ENCODE measurements around the gene KRT81. TPM values are rescaled to one million over a fixed set of nuclear protein-coding genes. Genes with fewer than 3 reads are reported as not detected.

The KRT81 gene
- total and polyA plus RNA-seq, 2 of the 4 experiments (the other 2 are of a cell fraction) = under 0.01 to 0.05 TPM

DNA sequence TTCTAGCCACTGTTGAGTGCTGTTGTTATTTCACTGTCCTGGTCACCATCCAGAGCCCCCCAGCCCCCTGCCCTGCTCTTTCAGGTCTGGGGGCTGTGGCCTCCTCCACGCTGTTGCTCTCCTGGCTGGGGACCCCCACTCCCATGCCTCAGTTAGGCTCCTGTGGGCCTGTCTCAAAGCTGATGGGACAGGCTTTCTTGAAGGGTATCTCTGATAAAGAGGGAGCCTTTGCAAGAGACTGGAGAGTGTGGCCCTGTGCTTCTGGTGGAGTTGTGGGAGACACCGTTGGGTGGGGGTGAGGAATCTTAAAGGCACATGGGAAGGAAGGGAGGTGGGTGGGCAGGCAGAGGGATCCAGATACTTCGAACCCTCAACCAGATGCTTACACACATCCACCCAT, 29.0 kb downstream of the KRT81 start:
- no peaks in the 10 kb centered on the region for H3K36me3 ChIP-seq (ENCODE audit: control insufficient read depth, insufficient read depth, low read length)
- in situ Hi-C loops (cut with MboI; ENCODE audit: low sequenced_read_pairs) (no loop called here), intact Hi-C loops (cut with micrococcal nuclease) (no loop called here), dilution Hi-C loops (cut with HindIII; ENCODE audit: low sequenced_read_pairs, unreplicated experiment) (no loop called here)
- 0 out of 2 replicates have a peak, but pooled peaks cover 2% of the 10 kb centered on the region for H3K9me3 ChIP-seq (ENCODE audit: control insufficient read depth, insufficient read depth, low read length)
- H3K4me3 ChIP-seq (ENCODE audit: insufficient read depth, low read depth, low read length) = no peak overlapping the region
- H3K23ac ChIP-seq (ENCODE audit: low read depth, low read length) = no peak overlapping the region
- H2BK120ac ChIP-seq (ENCODE audit: low read depth, low read length) = no peak overlapping the region
- ChIA-PET CTCF (no interaction called here), POLR2A (ENCODE audit: unreplicated experiment) (no interaction called here)
- no peak overlapping the region for H3K18ac ChIP-seq (ENCODE audit: low read depth, low read length)
- no peaks in the 10 kb centered on the region for H4K20me1 ChIP-seq (ENCODE audit: insufficient read depth, low read length)
- no peak overlapping the region for H3K9ac ChIP-seq (ENCODE audit: low read depth, low read length)
- TF ChIP-seq, protein P1, sequence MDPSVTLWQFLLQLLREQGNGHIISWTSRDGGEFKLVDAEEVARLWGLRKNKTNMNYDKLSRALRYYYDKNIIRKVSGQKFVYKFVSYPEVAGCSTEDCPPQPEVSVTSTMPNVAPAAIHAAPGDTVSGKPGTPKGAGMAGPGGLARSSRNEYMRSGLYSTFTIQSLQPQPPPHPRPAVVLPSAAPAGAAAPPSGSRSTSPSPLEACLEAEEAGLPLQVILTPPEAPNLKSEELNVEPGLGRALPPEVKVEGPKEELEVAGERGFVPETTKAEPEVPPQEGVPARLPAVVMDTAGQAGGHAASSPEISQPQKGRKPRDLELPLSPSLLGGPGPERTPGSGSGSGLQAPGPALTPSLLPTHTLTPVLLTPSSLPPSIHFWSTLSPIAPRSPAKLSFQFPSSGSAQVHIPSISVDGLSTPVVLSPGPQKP (IDR thresholded peaks at IDR 0.05; ENCODE audit: borderline replicate concordance, low read depth, low read length) = no peak
- TF ChIP-seq MAZ (IDR thresholded peaks at IDR 0.05; ENCODE audit: borderline replicate concordance, low read depth, low read length) (no peak), RFX5 (IDR thresholded peaks at IDR 0.05; ENCODE audit: low read depth, low read length) (no peak), SMC3 (IDR thresholded peaks at IDR 0.05; ENCODE audit: low read depth, low read length) (no peak), FOS (IDR thresholded peaks at IDR 0.05; ENCODE audit: low read depth, low read length) (no peak), CHD1 (IDR thresholded peaks at IDR 0.05; ENCODE audit: low read depth, low read length) (no peak), NFE2L2 (IDR thresholded peaks at IDR 0.05; ENCODE audit: low read depth, low read length) (no peak), CEBPB (IDR thresholded peaks at IDR 0.05; ENCODE audit: low read depth, low read length) (no peak), MAFK (IDR thresholded peaks at IDR 0.05; ENCODE audit: low read depth, low read length) (no peak), POLR2A (IDR thresholded peaks at IDR 0.05; ENCODE audit: low read depth, low read length) (no peak), BHLHE40 (IDR thresholded peaks at IDR 0.05; ENCODE audit: low read depth, low read length) (no peak), MXI1 (IDR thresholded peaks at IDR 0.05; ENCODE audit: borderline replicate concordance, low read depth, low read length) (no peak), RAD21 (IDR thresholded peaks at IDR 0.05; ENCODE audit: low read length) (no peak), RCOR1 (IDR thresholded peaks at IDR 0.05; ENCODE audit: insufficient replicate concordance, low read length) (no peak)
- TF ChIP-seq, protein P2, sequence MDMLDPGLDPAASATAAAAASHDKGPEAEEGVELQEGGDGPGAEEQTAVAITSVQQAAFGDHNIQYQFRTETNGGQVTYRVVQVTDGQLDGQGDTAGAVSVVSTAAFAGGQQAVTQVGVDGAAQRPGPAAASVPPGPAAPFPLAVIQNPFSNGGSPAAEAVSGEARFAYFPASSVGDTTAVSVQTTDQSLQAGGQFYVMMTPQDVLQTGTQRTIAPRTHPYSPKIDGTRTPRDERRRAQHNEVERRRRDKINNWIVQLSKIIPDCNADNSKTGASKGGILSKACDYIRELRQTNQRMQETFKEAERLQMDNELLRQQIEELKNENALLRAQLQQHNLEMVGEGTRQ (IDR thresholded peaks at IDR 0.05; ENCODE audit: low read depth, low read length) = no peak
- TF ChIP-seq, protein P3, sequence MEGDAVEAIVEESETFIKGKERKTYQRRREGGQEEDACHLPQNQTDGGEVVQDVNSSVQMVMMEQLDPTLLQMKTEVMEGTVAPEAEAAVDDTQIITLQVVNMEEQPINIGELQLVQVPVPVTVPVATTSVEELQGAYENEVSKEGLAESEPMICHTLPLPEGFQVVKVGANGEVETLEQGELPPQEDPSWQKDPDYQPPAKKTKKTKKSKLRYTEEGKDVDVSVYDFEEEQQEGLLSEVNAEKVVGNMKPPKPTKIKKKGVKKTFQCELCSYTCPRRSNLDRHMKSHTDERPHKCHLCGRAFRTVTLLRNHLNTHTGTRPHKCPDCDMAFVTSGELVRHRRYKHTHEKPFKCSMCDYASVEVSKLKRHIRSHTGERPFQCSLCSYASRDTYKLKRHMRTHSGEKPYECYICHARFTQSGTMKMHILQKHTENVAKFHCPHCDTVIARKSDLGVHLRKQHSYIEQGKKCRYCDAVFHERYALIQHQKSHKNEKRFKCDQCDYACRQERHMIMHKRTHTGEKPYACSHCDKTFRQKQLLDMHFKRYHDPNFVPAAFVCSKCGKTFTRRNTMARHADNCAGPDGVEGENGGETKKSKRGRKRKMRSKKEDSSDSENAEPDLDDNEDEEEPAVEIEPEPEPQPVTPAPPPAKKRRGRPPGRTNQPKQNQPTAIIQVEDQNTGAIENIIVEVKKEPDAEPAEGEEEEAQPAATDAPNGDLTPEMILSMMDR (conservative IDR thresholded peaks at IDR 0.05; ENCODE audit: low read depth, low read length) = no peak
- peaks cover 14% of the 10 kb centered on the region for H3K4me1 ChIP-seq (ENCODE audit: control insufficient read depth, insufficient read depth, low read length)
- H2AK5ac ChIP-seq (ENCODE audit: low read depth, low read length) = no peak overlapping the region
- no peak overlapping the region for H3K4me2 ChIP-seq (ENCODE audit: low read depth, low read length)
- no peak overlapping the region for H4K8ac ChIP-seq (ENCODE audit: low read depth in 2 of 2, low read length in 2 of 2)
- ATAC-seq (ENCODE audit: low read depth) (no peak), DNase-seq (no peak)
- BruUV-seq (replicated peaks) = no TSS peak
- no peak overlapping the region for H3K4ac ChIP-seq (ENCODE audit: low read depth, low read length)
- H2BK15ac ChIP-seq (ENCODE audit: low read depth, low read length) = no peak overlapping the region
- H2AK9ac ChIP-seq (replicated peaks; ENCODE audit: low read depth, low read length, poor library complexity) = no peak overlapping the region
- no peak overlapping the region for H3K14ac ChIP-seq (replicated peaks; ENCODE audit: low read depth, low read length)
- H4K91ac ChIP-seq (ENCODE audit: insufficient read depth, low read depth, low read length) = no peak overlapping the region
- H3K56ac ChIP-seq (ENCODE audit: extremely low read depth, insufficient read depth, low read length) = no peak overlapping the region
- WGBS, 2 experiments (ENCODE audit: extremely low coverage in 2 of 2, insufficient read length in 1 of 2) = no CpG with 5 or more reads among the region's 3 CpGs
- H3K79me1 ChIP-seq (ENCODE audit: low read depth in 1 of 2, low read length in 2 of 2) = no peaks in the 10 kb centered on the region
- H2BK20ac ChIP-seq (ENCODE audit: low read depth, low read length) = 0 out of 2 replicates have a peak overlapping the region, but pooled peaks have one; percentile 10
- H2AFZ ChIP-seq (replicated peaks; ENCODE audit: low read length, poor library complexity) = no peak overlapping the region
- H4K5ac ChIP-seq (ENCODE audit: low read depth, low read length) = no peak overlapping the region
- peaks cover 10% of the 10 kb centered on the region for H3K9me1 ChIP-seq (ENCODE audit: insufficient read depth, low read length)
- no peak overlapping the region for H2BK5ac ChIP-seq (ENCODE audit: low read depth, low read length, poor library complexity, severe bottlenecking)
- H3K27me3 ChIP-seq (ENCODE audit: control insufficient read depth, insufficient read depth, low read length) = peaks cover 18% of the 10 kb centered on the region
- no peak overlapping the region for H3K27ac ChIP-seq (ENCODE audit: insufficient read depth, low read length)

Measured in IMR-90 (cell line).